NCI-H1092 (cell line): Measurements from ENCODE around the gene EXOC7.

Source experiments
- DNase-seq: peaks from one replicate; lab custom pipeline; 2025; lab: John Stamatoyannopoulos, UW

Gene EXOC7, protein sequence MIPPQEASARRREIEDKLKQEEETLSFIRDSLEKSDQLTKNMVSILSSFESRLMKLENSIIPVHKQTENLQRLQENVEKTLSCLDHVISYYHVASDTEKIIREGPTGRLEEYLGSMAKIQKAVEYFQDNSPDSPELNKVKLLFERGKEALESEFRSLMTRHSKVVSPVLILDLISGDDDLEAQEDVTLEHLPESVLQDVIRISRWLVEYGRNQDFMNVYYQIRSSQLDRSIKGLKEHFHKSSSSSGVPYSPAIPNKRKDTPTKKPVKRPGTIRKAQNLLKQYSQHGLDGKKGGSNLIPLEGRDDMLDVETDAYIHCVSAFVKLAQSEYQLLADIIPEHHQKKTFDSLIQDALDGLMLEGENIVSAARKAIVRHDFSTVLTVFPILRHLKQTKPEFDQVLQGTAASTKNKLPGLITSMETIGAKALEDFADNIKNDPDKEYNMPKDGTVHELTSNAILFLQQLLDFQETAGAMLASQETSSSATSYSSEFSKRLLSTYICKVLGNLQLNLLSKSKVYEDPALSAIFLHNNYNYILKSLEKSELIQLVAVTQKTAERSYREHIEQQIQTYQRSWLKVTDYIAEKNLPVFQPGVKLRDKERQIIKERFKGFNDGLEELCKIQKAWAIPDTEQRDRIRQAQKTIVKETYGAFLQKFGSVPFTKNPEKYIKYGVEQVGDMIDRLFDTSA

GRCh38 chr17:76103274-76104139, at the start of gene EXOC7:
Gene EXOC7, minus strand, starts transcription at chr17:76103787. Its CDS starts 95 bp downstream, at chr17:76103692.
- peak; percentile 91 for DNase-seq

DNA sequence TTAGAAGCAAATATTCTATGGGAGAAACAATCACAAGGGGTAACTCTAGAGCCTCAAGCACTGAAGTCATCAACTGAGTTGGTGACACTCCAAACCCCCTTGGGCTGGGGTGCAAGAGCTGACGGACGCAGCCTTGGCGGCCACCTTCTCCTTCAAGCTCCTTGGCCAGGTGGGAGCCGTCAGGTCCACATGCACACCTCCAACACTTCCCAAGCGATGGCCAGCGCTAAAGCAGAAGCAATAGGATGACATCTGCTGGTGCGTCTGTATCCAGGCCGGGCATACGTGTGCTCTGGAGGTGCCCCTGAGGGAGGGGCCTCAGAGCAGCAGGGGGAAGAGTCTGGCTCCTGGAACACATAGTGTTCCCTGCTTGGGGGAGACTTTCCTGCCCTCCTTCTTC, 49.6 kb upstream of the EXOC7 start:
- DNase-seq: no peak

DNA sequence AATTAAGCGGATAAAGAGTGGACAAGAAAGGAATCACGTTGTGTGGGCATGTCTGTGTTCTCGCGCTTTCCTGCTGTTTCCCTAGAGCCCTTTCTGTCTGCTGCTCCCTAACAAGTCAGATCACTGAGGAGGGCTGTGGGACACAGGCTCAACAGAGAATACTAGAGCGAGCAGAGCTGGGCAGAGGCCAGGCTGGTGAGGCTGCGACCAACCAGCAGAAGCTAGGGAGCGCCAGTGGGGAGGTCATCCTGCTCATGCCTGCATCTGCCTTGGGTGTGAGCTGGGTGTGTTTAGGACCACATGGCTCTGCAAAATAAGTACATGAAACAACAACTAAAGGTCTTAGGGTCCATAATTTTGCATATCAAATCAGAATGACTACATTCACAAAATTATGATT, 49.0 kb upstream of the EXOC7 start:
- DNase-seq: no peak

GRCh38 chr17:76151896-76152454, 48.4 kb upstream of the EXOC7 start:
- no peak for DNase-seq

DNA sequence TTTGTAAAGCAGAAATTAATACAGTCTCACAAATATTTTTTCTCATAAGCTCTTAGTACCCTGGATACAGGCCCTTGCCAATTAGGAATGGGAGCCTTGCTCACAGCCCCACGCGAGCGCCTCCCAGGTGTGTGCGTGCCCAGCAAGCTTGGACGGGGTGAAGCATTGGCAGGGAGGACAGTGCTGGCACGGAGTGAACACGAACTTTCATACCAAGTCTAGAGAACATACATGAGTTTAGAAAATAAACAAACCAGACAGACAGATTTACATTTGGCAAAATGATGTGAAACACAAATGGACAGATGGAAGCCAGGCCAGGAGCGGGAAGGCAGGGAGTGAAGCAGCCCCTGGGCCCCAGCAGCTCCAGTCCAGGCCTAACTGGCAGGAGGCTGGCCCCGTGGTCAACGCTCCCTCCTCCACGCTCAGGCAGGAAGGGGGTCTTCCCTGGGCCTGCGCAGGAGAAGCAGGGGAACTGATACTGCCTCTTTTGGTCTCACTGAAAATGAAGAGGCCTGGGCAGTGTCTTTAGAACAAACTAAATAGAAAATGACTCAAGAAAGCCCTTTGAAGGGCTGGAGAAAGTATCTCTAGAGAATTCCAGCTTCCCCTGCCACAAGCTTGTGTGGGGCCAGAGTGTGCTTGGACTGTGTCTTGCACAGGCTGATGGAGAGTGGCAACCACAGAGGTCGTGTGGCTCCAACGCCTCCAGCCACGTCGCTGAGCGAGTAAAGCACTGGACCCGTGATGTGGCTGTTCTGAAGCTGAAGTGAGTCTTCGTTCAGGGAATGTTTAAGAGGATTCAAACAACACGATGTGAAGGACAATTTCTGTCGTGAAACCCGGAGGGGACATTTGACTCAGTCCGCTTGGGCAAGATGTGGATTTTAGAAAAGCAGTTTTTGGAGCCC, 47.4 kb upstream of the EXOC7 start:
- DNase-seq: no peak

DNA sequence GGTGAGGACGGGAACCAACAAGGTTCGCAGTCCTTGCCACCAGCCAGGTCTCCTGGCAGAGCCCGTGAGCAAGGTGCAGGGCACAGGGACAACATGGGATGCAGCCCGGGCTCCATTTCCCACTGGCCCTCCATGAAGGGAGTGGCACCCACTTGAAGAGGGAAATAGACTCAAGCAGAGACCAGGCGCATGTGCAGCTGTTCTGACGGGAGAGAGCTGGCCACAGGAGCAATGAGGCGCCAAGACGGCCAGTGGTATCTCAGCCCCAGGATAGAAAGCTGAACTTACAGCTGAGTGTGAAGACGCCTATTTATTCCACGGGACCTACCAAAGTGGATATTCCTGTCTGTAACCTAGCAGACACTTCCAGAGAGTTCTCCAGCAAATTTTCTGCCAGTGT, 45.6 kb upstream of the EXOC7 start:
- no peak for DNase-seq

DNA sequence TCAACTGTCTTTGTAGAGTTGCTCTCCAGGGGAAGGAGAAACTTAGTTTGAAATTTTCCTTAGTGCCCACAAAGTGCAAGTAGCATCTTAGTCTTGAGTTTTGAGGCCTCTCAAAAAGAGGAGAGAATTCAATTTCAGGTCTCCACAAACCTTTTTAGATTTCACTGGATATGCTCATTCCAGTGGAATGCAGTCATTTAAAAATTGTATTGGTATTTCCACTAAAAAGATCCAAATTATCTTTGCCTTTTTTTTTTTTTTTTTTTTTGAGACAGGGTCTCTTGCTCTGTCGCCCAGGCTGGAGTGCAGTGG, 44.4 kb upstream of the EXOC7 start:
- no peak for DNase-seq

GRCh38 chr17:76147211-76148014, 43.8 kb upstream of the EXOC7 start:
- DNase-seq: peak; percentile 13

GRCh38 chr17:76146053-76146851, 42.7 kb upstream of the EXOC7 start:
- DNase-seq: no peak

DNA sequence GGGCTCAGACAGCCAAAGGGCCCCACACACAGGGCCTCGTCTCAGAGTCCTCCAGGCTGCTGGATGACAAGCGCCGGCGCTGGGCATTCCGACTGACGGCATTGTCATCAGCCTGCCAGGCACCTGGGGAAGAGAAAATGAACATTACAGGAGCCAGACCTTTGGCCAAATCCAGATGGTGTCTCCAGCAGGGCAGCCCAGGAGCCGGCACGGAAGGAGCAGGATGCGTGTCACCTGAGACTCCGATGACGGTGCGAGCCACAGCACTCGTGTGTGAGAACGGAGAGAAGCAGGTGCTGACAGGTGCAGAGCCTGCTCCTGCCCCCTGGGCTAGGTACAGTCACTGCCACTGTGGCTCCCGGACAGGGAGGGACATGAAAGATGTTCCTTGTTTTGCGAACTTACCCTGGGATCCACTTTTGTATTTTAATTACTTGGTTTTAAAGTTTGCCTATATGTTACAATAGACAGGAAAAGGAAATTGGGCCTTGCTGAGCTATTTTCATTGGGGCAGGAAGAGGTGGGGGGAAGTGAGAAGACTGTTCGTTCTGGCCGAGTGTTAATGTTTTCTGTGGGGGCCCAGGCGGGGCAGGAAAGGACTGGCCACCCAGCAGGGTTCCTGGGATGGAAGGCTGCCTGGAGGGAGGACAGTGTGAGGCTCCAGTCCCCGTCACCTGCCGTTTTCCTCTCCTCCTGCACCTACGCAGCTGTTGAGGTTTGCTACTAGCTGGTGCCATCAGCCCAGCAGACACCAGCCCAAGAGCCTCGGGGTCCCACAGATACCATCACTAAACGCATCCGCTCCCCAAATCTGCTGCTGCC, 41.9 kb upstream of the EXOC7 start:
- no peak for DNase-seq

DNA sequence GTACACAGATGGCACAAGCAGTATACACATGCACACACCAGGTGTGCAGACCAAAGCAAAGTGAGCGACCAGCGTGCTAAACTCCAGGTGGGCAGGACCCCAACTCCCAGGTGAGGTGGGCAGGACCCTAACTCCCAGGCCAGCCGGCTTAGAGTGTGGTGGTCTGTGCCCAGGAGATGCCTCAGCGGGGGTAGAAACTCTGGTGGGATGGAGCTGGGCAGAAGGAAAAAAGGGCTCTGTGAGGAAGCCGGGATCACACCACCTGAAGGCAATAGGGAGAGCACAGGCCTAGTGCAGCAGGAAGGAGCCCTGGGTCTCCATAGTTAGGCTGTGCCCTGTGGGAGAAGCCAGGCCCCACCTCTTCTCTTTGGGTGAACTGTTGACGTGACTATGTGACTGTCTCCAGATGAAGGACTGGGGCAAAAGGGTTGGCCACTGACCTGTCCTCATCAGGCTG, 39.0 kb upstream of the EXOC7 start:
- DNase-seq: no peak

DNA sequence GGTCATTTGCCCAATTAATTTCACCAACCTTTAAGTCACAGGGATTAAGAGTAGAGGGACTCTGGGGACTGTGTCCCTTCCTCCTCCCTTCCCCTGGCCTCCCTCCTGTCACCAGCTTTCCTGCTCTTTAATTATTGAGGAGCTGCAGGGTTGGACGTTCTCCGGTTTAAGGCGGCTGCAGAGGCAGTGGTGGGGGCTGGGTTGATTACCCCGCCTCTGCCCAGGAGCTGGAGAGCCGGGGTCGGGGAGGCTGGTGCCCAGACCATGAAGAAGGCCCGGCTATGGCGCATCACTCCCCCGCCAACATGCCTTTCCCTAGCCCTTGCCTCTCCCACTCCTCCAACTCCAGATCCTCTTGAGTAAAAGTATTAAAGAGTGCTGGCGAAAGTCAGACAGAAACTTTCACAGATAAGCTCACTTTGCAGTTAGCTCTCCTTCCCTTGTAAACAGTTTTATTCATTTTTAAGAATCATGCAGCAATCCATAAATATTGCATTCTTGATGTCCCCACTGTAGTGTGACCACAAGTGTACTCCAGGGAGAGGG, 38.5 kb upstream of the EXOC7 start:
- no peak for DNase-seq

DNA sequence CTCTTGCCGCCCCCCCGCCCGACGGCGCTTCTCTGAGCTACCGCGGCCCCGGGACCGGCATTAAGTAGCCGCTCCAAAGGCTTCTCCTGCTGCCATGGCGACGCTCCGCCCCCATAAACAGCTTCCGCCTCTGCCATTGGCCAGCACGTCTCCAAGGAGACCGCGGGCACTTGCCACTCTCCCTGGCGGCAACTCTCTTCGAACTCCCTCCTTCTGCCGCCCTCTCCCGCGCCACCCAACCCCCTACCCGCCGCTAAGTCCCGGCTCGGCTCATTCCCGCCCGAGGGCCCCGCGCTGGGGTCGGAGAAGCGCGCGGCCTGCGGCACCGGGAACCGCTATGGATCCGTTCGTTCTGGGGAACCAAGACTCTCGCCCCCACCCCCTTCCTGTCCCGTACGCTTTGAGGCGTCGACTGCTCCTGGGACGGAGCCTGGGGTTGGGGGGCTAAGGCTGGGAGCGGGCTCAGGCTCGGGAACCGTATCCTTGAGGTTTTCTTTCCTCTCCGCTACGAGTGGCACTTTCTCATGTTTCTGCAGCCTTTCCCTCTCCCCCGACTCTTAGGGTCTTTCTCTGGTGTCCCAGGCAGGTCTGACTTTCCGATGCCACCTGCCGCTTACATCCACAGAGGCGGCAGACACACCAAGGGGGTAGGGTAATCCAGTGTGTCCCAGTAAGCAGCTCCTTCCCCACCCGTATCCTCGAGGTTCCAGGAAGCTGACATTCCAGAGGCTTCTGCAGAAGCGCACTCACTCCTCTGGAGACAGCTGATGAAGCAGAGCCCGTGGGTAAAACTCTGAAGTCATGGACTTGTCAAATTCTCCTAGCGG, 37.8 kb upstream of the EXOC7 start, which contains the start of gene FOXJ1:
TSS of gene FOXJ1 (minus strand) at position 34 of the 827 bp plus-strand sequence. CDS start 850 bp downstream, outside the sequence.
- peak; percentile 93 for DNase-seq

DNA sequence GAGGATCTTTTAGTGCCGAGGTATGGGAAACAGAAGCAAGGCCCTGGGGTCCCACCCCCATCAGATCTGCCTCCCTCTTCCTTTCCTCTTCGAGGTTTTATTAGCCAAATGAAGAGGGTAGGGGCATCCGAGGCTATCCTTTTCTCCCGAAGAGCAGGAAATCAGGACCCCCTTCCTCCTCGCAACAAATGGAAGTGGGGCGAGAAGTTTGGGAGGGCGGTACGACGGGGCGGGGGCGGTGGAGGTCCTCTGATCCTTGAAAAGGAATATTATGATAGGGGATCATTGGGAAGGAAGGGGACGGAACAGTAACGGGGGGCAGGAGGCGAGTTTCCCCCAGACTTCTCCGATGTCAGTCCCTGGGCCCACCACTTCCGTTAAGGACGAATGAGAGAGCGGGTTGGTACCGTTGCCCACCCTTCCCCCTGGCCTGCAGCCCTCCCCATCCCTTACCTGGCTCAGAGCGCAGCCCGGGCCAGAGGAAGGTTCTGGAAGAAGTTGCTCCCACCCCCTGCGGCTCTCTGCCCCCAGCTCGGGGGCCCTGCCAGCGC, 37.1 kb upstream of the EXOC7 start:
- DNase-seq: no peak

- no peak for DNase-seq
These were observed 36.4 kb upstream of the EXOC7 start for GRCh38 chr17:76139801-76140660.
